Measurements from ENCODE around the gene FAM3B. TPM values are rescaled to one million over a fixed set of nuclear protein-coding genes. Genes with fewer than 3 reads are reported as not detected.

The FAM3B gene
- total and polyA plus RNA-seq, 2 of the 4 experiments (the other 2 are of a cell fraction): not detected

GRCh38 chr21:41378849-41379248 lies 62.2 kb downstream of the FAM3B start:
- ATAC-seq (ENCODE audit: low read depth) (no peak), DNase-seq (no peak)
- no peak overlapping the region for H4K5ac ChIP-seq (ENCODE audit: low read depth, low read length)
- no TSS peak for BruUV-seq (replicated peaks)
- H3K4ac ChIP-seq (ENCODE audit: low read depth, low read length): no peak overlapping the region
- H2BK5ac ChIP-seq (ENCODE audit: low read depth, low read length, poor library complexity, severe bottlenecking): no peak overlapping the region
- no peak overlapping the region for H2AK5ac ChIP-seq (ENCODE audit: low read depth, low read length)
- intact Hi-C loops (cut with micrococcal nuclease) (no loop called here), dilution Hi-C loops (cut with HindIII; ENCODE audit: low sequenced_read_pairs, unreplicated experiment) (no loop called here), in situ Hi-C loops (cut with MboI; ENCODE audit: low sequenced_read_pairs) (no loop called here)
- no peaks in the 10 kb centered on the region for H4K20me1 ChIP-seq (ENCODE audit: insufficient read depth, low read length)
- H2AK9ac ChIP-seq (replicated peaks; ENCODE audit: low read depth, low read length, poor library complexity): no peak overlapping the region
- H3K4me3 ChIP-seq (ENCODE audit: insufficient read depth, low read depth, low read length): no peak overlapping the region
- H3K9me3 ChIP-seq (ENCODE audit: control insufficient read depth, insufficient read depth, low read length): no peaks in the 10 kb centered on the region
- no peak for TF ChIP-seq MAZ (IDR thresholded peaks at IDR 0.05; ENCODE audit: borderline replicate concordance, low read depth, low read length)
- TF ChIP-seq USF2 (IDR thresholded peaks at IDR 0.05; ENCODE audit: low read depth, low read length): no peak
- no peak for TF ChIP-seq POLR2A (IDR thresholded peaks at IDR 0.05; ENCODE audit: low read depth, low read length)
- no peak for TF ChIP-seq ELK1 (IDR thresholded peaks at IDR 0.05; ENCODE audit: borderline replicate concordance, low read depth, low read length)
- TF ChIP-seq SMC3 (IDR thresholded peaks at IDR 0.05; ENCODE audit: low read depth, low read length): no peak
- TF ChIP-seq CEBPB (IDR thresholded peaks at IDR 0.05; ENCODE audit: low read depth, low read length): no peak
- no peak for TF ChIP-seq CTCF (conservative IDR thresholded peaks at IDR 0.05; ENCODE audit: low read depth, low read length)
- no peak for TF ChIP-seq NFE2L2 (IDR thresholded peaks at IDR 0.05; ENCODE audit: low read depth, low read length)
- no peak for TF ChIP-seq MAFK (IDR thresholded peaks at IDR 0.05; ENCODE audit: low read depth, low read length)
- TF ChIP-seq FOS (IDR thresholded peaks at IDR 0.05; ENCODE audit: low read depth, low read length): no peak
- no peak for TF ChIP-seq MXI1 (IDR thresholded peaks at IDR 0.05; ENCODE audit: borderline replicate concordance, low read depth, low read length)
- TF ChIP-seq RFX5 (IDR thresholded peaks at IDR 0.05; ENCODE audit: low read depth, low read length): no peak
- TF ChIP-seq RCOR1 (IDR thresholded peaks at IDR 0.05; ENCODE audit: insufficient replicate concordance, low read length): no peak
- no peak overlapping the region for H3K9ac ChIP-seq (ENCODE audit: low read depth, low read length)
- H3K27ac ChIP-seq (ENCODE audit: insufficient read depth, low read length): no peak overlapping the region
- H2BK120ac ChIP-seq (ENCODE audit: low read depth, low read length): no peak overlapping the region
- H2AFZ ChIP-seq (replicated peaks; ENCODE audit: low read length, poor library complexity): peak overlapping the region; percentile 21
- H3K9me1 ChIP-seq (ENCODE audit: insufficient read depth, low read length): no peaks in the 10 kb centered on the region
- no peak overlapping the region for H3K23ac ChIP-seq (ENCODE audit: low read depth, low read length)
- no peak overlapping the region for H2BK20ac ChIP-seq (ENCODE audit: low read depth, low read length)
- no peak overlapping the region for H3K56ac ChIP-seq (ENCODE audit: extremely low read depth, insufficient read depth, low read length)
- H3K79me1 ChIP-seq (ENCODE audit: low read depth in 1 of 2, low read length in 2 of 2): no peaks in the 10 kb centered on the region
- H3K18ac ChIP-seq (ENCODE audit: low read depth, low read length): no peak overlapping the region
- H3K14ac ChIP-seq (replicated peaks; ENCODE audit: low read depth, low read length): no peak overlapping the region
- H4K8ac ChIP-seq (ENCODE audit: low read depth in 2 of 2, low read length in 2 of 2): no peak overlapping the region
- H4K91ac ChIP-seq (ENCODE audit: insufficient read depth, low read depth, low read length): no peak overlapping the region
- CTCF ChIA-PET: no interaction called here
- H3K36me3 ChIP-seq (ENCODE audit: control insufficient read depth, insufficient read depth, low read length): no peaks in the 10 kb centered on the region
- POLR2A ChIA-PET (ENCODE audit: unreplicated experiment): no interaction called here
- H3K27me3 ChIP-seq (ENCODE audit: control insufficient read depth, insufficient read depth, low read length): no peaks in the 10 kb centered on the region; the same call in 1 of the 2 replicates
- H3K4me1 ChIP-seq (ENCODE audit: control insufficient read depth, insufficient read depth, low read length): no peaks in the 10 kb centered on the region
- H2BK15ac ChIP-seq (ENCODE audit: low read depth, low read length): no peak overlapping the region
- 53% methylated on average over 3 of the region's 8 CpGs; no CpG with 5 or more reads in 1 of the 2 experiments for WGBS, 2 experiments (ENCODE audit: extremely low coverage in 2 of 2, insufficient read length in 1 of 2)
- H3K4me2 ChIP-seq (ENCODE audit: low read depth, low read length): no peak overlapping the region

Data from IMR-90 (cell line).